SK-N-SH treated with all-trans-retinoic acid at 6 μM for 48 hours (cell line): ENCODE measurements around the gene CLEC16A.
A peak's percentile ranks its signal among the peaks of the same experiment; 100 is the strongest.

Experiments used
- ATAC-seq: fragments of 200-7000 bp; cut with Tn5 transposase; 3 replicates; pipeline ENCODE4 v1.9.1; 2020; ENCODE audit warnings: mild to moderate bottlenecking, moderate library complexity
- ARNTL ChIP-seq: fragments of 450-650 bp; formaldehyde crosslinking; IDR thresholded peaks from 2 replicates; pipeline ENCODE4 v1.5.0; 2020; ENCODE audit warnings: low read depth, mild to moderate bottlenecking, moderate library complexity, borderline replicate concordance
- BACH2 ChIP-seq: fragments of 250-450 bp; sonication (Bioruptor Pico); IDR thresholded peaks from 2 replicates; pipeline ENCODE4 v1.9.0; 2021; ENCODE audit warnings: mild to moderate bottlenecking, borderline replicate concordance
- CREB5 ChIP-seq: fragments of 250-450 bp; sonication (Bioruptor Pico); IDR thresholded peaks from 2 replicates; pipeline ENCODE4 v1.5.1; 2020; ENCODE audit warnings: low read depth, mild to moderate bottlenecking, moderate library complexity
- CSDC2 ChIP-seq: fragments of 250-450 bp; sonication (Bioruptor Pico); IDR thresholded peaks from 2 replicates; pipeline ENCODE4 v1.5.0; 2020; ENCODE audit warnings: mild to moderate bottlenecking, moderate library complexity
- ESRRG ChIP-seq: fragments of 250-450 bp; sonication (Bioruptor Pico); IDR thresholded peaks from 2 replicates; pipeline ENCODE4 v1.6.1; 2021; ENCODE audit warnings: mild to moderate bottlenecking
- GLIS3 ChIP-seq: fragments of 250-450 bp; sonication (Bioruptor Pico); IDR thresholded peaks from 2 replicates; pipeline ENCODE4 v1.5.0; 2020; ENCODE audit warnings: mild to moderate bottlenecking, moderate library complexity
- ISL1 ChIP-seq: fragments of 250-450 bp; sonication (Bioruptor Pico); IDR thresholded peaks from 2 replicates; pipeline ENCODE4 v2.1.2; 2022; ENCODE audit warnings: mild to moderate bottlenecking, moderate library complexity
- OSR1 ChIP-seq: fragments of 250-450 bp; sonication (Bioruptor Pico); IDR thresholded peaks from 2 replicates; pipeline ENCODE4 v1.8.0; 2022; ENCODE audit warnings: moderate library complexity, mild to moderate bottlenecking, inconsistent platforms
- PPARA ChIP-seq: fragments of 250-450 bp; sonication (Bioruptor Pico); IDR thresholded peaks from 2 replicates; pipeline ENCODE4 v1.5.0; 2020; ENCODE audit warnings: mild to moderate bottlenecking, borderline replicate concordance
- RARB ChIP-seq: fragments of 250-450 bp; sonication (Bioruptor Pico); IDR thresholded peaks from 2 replicates; pipeline ENCODE4 v1.8.0; 2021; ENCODE audit warnings: mild to moderate bottlenecking, moderate library complexity
- SNAI2 ChIP-seq: fragments of 250-450 bp; sonication (Bioruptor Pico); IDR thresholded peaks from 2 replicates; pipeline ENCODE4 v1.5.0; 2020; ENCODE audit warnings: mild to moderate bottlenecking, moderate library complexity
- TCF4 ChIP-seq: fragments of 250-450 bp; sonication (Bioruptor Pico); IDR thresholded peaks from 2 replicates; pipeline ENCODE4 v1.8.0; 2021; ENCODE audit warnings: mild to moderate bottlenecking, moderate library complexity, borderline replicate concordance
- TOX ChIP-seq: fragments of 250-450 bp; sonication (Bioruptor Pico); IDR thresholded peaks from 2 replicates; pipeline ENCODE4 v1.8.0; 2021; ENCODE audit warnings: mild to moderate bottlenecking, moderate library complexity, borderline replicate concordance
- TSHZ2 ChIP-seq: fragments of 250-450 bp; sonication (Bioruptor Pico); IDR thresholded peaks from 2 replicates; pipeline ENCODE4 v1.5.0; 2020; ENCODE audit warnings: mild to moderate bottlenecking, moderate library complexity
- ZC3H10 ChIP-seq: fragments of 250-450 bp; sonication (Bioruptor Pico); IDR thresholded peaks from 2 replicates; pipeline ENCODE4 v1.5.1; 2021; ENCODE audit warnings: mild to moderate bottlenecking, moderate library complexity
- ZFP3 ChIP-seq: fragments of 250-450 bp; sonication (Bioruptor Pico); IDR thresholded peaks from 2 replicates; pipeline ENCODE4 v1.5.0; 2020; ENCODE audit warnings: mild to moderate bottlenecking, moderate library complexity
- ZFP30 ChIP-seq: fragments of 450-650 bp; formaldehyde crosslinking; IDR thresholded peaks from 2 replicates; pipeline ENCODE4 v1.5.0; 2022; ENCODE audit warnings: mild to moderate bottlenecking, moderate library complexity
- ZNF565 ChIP-seq: fragments of 450-650 bp; formaldehyde crosslinking; conservative IDR thresholded peaks from 2 replicates; pipeline ENCODE4 v1.5.0; 2020; ENCODE audit warnings: low read depth, mild to moderate bottlenecking, moderate library complexity
- ZNF70 ChIP-seq: fragments of 450-650 bp; formaldehyde crosslinking; IDR thresholded peaks from 2 replicates; pipeline ENCODE4 v1.5.0; 2020; ENCODE audit warnings: mild to moderate bottlenecking, moderate library complexity
- ZNF8 ChIP-seq: fragments of 450-650 bp; formaldehyde crosslinking; IDR thresholded peaks from 2 replicates; pipeline ENCODE4 v1.5.0; 2020; ENCODE audit warnings: mild to moderate bottlenecking, moderate library complexity
- TF ChIP-seq, protein P1 (sequence below): fragments of 250-450 bp; sonication (Bioruptor Pico); IDR thresholded peaks from 2 replicates; pipeline ENCODE4 v1.5.1; 2021; ENCODE audit warnings: mild to moderate bottlenecking, moderate library complexity
- TF ChIP-seq, protein P2 (sequence below): fragments of 250-450 bp; sonication (Bioruptor Pico); IDR thresholded peaks from 2 replicates; pipeline ENCODE4 v1.8.0; 2021; ENCODE audit warnings: low read depth, mild to moderate bottlenecking, moderate library complexity, borderline replicate concordance

Gene CLEC16A

GRCh38 chr16:10945065-10945787 lies 862 bp downstream of the CLEC16A start:
- no peak for ATAC-seq
- no peak for TF ChIP-seq CREB5
- no peak for TF ChIP-seq ZC3H10
- TF ChIP-seq GLIS3 (CRISPR knock-in tag), result no peak
- TF ChIP-seq ZNF565, result no peak
- no peak for TF ChIP-seq ZNF8 (CRISPR knock-in tag)
- no peak for TF ChIP-seq TCF4
- TF ChIP-seq ARNTL (CRISPR knock-in tag), result no peak

DNA sequence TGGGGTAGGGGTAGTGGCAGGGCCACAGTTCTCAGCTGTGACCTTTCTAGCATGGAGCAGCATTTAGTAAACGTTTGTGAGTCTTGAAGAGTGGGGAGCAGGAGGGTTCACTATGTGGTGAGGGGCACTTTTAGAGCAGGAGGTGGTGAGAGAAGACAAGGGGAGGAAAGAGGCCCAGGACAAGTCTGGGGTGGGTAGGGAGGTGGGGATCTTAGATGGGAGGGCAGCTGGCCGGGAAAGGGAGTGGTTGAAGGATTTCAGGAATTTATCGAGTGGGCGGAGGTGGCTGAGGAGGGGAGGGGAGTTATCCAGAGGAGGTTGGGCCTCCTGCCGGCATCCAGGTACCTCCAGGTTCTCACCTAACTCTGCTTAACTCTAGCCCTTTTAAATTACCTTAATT lies 1.9 kb downstream of the CLEC16A start:
- TF ChIP-seq SNAI2 (CRISPR knock-in tag), result no peak
- TF ChIP-seq RARB (CRISPR knock-in tag), result no peak
- no peak for TF ChIP-seq BACH2
- TF ChIP-seq ZNF8 (CRISPR knock-in tag), result no peak
- TF ChIP-seq ESRRG (CRISPR knock-in tag), result no peak
- no peak for TF ChIP-seq ARNTL (CRISPR knock-in tag)
- TF ChIP-seq GLIS3 (CRISPR knock-in tag), result no peak
- no peak for TF ChIP-seq ISL1 (CRISPR knock-in tag)
- TF ChIP-seq TSHZ2 (CRISPR knock-in tag), result no peak
- TF ChIP-seq, protein P1, sequence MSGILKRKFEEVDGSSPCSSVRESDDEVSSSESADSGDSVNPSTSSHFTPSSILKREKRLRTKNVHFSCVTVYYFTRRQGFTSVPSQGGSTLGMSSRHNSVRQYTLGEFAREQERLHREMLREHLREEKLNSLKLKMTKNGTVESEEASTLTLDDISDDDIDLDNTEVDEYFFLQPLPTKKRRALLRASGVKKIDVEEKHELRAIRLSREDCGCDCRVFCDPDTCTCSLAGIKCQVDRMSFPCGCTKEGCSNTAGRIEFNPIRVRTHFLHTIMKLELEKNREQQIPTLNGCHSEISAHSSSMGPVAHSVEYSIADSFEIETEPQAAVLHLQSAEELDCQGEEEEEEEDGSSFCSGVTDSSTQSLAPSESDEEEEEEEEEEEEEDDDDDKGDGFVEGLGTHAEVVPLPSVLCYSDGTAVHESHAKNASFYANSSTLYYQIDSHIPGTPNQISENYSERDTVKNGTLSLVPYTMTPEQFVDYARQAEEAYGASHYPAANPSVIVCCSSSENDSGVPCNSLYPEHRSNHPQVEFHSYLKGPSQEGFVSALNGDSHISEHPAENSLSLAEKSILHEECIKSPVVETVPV, result no peak
- no peak for TF ChIP-seq CSDC2 (CRISPR knock-in tag)
- no peak for TF ChIP-seq ZNF70 (CRISPR knock-in tag)
- no peak for TF ChIP-seq ZC3H10
- TF ChIP-seq OSR1 (CRISPR knock-in tag), result no peak
- no peak for TF ChIP-seq TOX
- no peak for TF ChIP-seq ZFP3 (CRISPR knock-in tag)
- no peak for ATAC-seq

GRCh38 chr16:10947211-10947787 lies 2.9 kb downstream of the CLEC16A start:
- TF ChIP-seq SNAI2 (CRISPR knock-in tag) (no peak), ARNTL (CRISPR knock-in tag) (no peak), ZNF70 (CRISPR knock-in tag) (no peak), CREB5 (no peak)
- ATAC-seq, result no peak

DNA sequence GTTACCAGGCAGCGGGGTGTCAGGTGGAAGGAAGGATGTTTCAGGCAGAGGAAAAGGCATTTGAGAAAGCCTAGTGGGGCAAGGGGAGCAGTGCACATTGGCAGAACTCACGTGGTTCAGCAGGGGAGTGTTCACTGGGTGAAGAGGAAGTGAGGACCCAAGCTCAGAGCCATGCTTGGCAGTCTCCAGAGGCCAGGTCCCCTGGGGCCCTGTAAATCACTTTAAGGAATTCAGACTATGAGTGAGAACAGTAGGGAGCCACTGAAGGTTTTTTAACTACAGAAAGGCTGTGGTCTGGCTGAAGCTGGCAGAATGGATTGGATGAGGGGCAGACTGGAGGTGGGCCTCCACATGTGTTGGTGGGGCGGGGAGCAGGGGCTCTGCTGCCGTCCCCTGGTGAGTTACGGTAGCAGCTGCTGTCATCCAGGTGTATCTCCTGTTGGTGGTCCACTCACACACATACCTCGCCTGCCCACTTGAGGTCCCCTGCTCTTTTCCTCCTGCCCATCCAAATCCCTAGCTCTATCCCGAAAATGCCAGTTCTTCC lies 5.1 kb downstream of the CLEC16A start:
- no peak for TF ChIP-seq ISL1 (CRISPR knock-in tag)
- ATAC-seq, result no peak

DNA sequence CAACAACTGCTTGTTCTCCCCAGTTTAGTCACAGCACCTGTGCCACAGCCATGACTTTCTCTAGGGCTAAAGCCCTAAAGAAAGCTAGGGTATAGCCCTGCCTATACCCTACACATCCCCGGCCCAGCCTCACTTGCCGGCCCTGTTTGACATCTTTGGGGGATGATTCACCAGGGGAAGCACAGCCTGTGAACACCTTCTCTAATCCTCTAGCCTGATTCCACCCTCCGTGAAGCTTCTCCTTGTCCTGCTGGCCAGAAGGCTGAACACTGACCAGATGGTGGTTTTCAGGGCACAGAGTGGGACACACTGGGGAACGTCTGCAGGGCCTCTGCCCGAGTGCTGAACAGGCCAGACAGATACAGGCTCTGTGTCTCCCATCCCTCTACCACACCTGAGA lies 6.0 kb downstream of the CLEC16A start:
- peak; percentile 40 for ATAC-seq
- no peak for TF ChIP-seq PPARA (CRISPR knock-in tag)
- no peak for TF ChIP-seq ZFP30 (CRISPR knock-in tag)
- no peak for TF ChIP-seq ZNF8 (CRISPR knock-in tag)
- TF ChIP-seq, protein P2, sequence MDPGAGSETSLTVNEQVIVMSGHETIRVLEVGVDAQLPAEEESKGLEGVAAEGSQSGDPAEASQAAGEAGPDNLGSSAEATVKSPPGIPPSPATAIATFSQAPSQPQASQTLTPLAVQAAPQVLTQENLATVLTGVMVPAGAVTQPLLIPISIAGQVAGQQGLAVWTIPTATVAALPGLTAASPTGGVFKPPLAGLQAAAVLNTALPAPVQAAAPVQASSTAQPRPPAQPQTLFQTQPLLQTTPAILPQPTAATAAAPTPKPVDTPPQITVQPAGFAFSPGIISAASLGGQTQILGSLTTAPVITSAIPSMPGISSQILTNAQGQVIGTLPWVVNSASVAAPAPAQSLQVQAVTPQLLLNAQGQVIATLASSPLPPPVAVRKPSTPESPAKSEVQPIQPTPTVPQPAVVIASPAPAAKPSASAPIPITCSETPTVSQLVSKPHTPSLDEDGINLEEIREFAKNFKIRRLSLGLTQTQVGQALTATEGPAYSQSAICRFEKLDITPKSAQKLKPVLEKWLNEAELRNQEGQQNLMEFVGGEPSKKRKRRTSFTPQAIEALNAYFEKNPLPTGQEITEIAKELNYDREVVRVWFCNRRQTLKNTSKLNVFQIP, result no peak
- TF ChIP-seq TCF4, result no peak
- TF ChIP-seq ZNF565, result no peak
- TF ChIP-seq ZFP3 (CRISPR knock-in tag), result no peak
- TF ChIP-seq OSR1 (CRISPR knock-in tag), result no peak
- TF ChIP-seq TOX, result no peak
- no peak for TF ChIP-seq ARNTL (CRISPR knock-in tag)
- TF ChIP-seq ZC3H10, result no peak
- no peak for TF ChIP-seq BACH2
- TF ChIP-seq TSHZ2 (CRISPR knock-in tag), result no peak
